Activated CD4-positive, CD25-positive, alpha-beta regulatory T cell treated with anti-CD3 and anti-CD28 coated beads, Interleukin-2, amount 50 U/mL, for 24 hours (primary cell): ENCODE data around the gene USP17L13.
"Not testable (repeated sequence)": the region's sequence is repeated elsewhere in the genome, so short reads cannot be mapped to it uniquely, and the experiment has no call there.

Source experiments
- ATAC-seq, 2 donors: fragments of 150-1000 bp; cut with Tn5 transposase; one replicate each; pipeline ENCODE4 v1.10.0; 2021; ENCODE audit warnings: mild to moderate bottlenecking in 1 of 2, moderate library complexity in 1 of 2

The USP17L13 gene

GRCh38 chr4:9224596-9224995 is at the start of gene USP17L13:
USP17L13 (plus strand) TSS chr4:9224896; CDS start chr4:9224896, 0 bp downstream.
- not testable (repeated sequence) for ATAC-seq

GRCh38 chr4:9210357-9210756 is 14.3 kb upstream of the USP17L13 start, which contains the start of gene USP17L10:
USP17L10 (plus strand) TSS chr4:9210657; CDS start chr4:9210657, 0 bp downstream.
- not testable (repeated sequence) for ATAC-seq

DNA sequence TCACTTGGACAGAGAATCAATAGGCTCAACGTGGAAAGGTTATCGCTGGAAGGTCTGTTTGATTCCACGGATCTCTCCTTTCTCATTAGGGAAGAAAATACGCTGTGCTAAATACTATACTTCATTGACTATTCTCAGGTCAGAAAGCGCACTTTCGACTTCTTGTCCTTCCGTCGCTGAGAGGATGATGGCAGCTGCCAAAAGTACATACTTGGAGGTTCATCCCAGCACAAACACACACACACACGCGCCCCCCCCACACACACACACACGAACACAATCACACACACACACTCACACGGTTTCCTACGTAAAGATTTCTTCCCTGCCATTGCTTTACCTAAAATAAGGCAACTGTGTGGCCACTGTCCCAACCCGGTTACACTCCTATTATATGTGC is 10.0 kb upstream of the USP17L13 start:
- not testable (repeated sequence) for ATAC-seq

GRCh38 chr4:9215105-9215504 is 9.6 kb upstream of the USP17L13 start, which contains the start of gene USP17L11:
USP17L11 (plus strand) TSS chr4:9215405; CDS start chr4:9215405, 0 bp downstream.
- not testable (repeated sequence) for ATAC-seq

GRCh38 chr4:9219852-9220251 is 4.8 kb upstream of the USP17L13 start, which contains the start of gene USP17L12:
USP17L12 (plus strand) TSS chr4:9220152; CDS start chr4:9220152, 0 bp downstream.
- ATAC-seq: not testable (repeated sequence)

GRCh38 chr4:9230249-9230648 is 5.6 kb downstream of the USP17L13 start:
- not testable (repeated sequence) for ATAC-seq

DNA sequence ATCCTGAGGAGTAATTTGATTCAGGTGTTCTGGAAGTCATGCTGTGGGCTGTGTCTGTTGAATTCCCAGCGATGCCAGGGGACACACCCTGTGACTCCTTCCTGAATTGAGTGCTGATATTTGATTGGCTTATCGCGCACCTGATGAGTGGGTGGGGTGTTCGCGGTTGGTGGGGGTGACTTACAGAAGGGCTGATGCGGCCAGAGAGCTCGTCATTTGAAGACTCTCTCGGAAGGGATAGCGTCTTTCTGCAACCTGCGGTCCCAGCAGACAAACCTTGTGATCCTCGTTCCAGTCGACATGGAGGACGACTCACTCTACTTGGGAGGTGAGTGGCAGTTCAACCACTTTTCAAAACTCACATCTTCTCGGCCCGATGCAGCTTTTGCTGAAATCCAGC is 9.4 kb downstream of the USP17L13 start, which contains the start of gene USP17L15:
Gene USP17L15, plus strand, starts transcription at position 301 of the 400 bp plus-strand sequence. Its CDS starts 0 bp downstream, at position 301.
- ATAC-seq: not testable (repeated sequence)

GRCh38 chr4:9238461-9238860 is 13.8 kb downstream of the USP17L13 start:
- not testable (repeated sequence) for ATAC-seq

GRCh38 chr4:9243579-9243978 is 18.9 kb downstream of the USP17L13 start, which contains the start of gene USP17L17:
USP17L17 (plus strand) TSS chr4:9243879; CDS start chr4:9243879, 0 bp downstream.
- not testable (repeated sequence) for ATAC-seq

DNA sequence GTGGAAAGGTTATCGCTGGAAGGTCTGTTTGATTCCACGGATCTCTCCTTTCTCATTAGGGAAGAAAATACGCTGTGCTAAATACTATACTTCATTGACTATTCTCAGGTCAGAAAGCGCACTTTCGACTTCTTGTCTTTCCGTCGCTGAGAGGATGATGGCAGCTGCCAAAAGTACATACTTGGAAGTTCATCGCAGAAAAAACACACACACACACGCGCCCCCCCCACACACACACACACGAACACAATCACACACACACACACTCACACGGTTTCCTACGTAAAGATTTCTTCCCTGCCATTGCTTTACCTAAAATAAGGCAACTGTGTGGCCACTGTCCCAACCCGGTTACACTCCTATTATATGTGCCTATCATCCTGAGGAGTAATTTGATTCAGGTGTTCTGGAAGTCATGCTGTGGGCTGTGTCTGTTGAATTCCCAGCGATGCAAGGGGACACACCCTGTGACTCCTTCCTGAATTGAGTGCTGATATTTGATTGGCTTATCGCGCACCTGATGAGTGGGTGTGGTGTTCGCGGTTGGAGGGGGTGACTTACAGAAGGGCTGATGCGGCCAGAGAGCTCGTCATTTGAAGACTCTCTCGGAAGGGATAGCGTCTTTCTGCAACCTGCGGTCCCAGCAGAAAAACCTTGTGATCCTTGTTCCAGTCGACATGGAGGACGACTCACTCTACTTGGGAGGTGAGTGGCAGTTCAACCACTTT is 23.4 kb downstream of the USP17L13 start, which contains the start of gene USP17L18:
Gene USP17L18, plus strand, starts transcription at position 678 of the 728 bp plus-strand sequence. Its CDS starts 0 bp downstream, at position 678.
- not testable (repeated sequence) for ATAC-seq

GRCh38 chr4:9253078-9253477 is 28.4 kb downstream of the USP17L13 start, which contains the start of gene USP17L19:
USP17L19 (plus strand) TSS chr4:9253378; CDS start chr4:9253378, 0 bp downstream.
- not testable (repeated sequence) for ATAC-seq

DNA sequence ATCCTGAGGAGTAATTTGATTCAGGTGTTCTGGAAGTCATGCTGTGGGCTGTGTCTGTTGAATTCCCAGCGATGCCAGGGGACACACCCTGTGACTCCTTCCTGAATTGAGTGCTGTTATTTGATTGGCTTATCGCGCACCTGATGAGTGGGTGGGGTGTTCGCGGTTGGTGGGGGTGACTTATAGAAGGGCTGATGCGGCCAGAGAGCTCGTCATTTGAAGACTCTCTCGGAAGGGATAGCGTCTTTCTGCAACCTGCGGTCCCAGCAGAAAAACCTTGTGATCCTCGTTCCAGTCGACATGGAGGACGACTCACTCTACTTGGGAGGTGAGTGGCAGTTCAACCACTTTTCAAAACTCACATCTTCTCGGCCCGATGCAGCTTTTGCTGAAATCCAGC is 33.1 kb downstream of the USP17L13 start, which contains the start of gene USP17L20:
Gene USP17L20, plus strand, starts transcription at position 301 of the 400 bp plus-strand sequence. Its CDS starts 0 bp downstream, at position 301.
- not testable (repeated sequence) for ATAC-seq

- ATAC-seq: not testable (repeated sequence)
These were observed 37.9 kb downstream of the USP17L13 start, which contains the start of gene USP17L21 for GRCh38 chr4:9262572-9262971. USP17L21 (plus strand) TSS chr4:9262872; CDS start chr4:9262872, 0 bp downstream.

DNA sequence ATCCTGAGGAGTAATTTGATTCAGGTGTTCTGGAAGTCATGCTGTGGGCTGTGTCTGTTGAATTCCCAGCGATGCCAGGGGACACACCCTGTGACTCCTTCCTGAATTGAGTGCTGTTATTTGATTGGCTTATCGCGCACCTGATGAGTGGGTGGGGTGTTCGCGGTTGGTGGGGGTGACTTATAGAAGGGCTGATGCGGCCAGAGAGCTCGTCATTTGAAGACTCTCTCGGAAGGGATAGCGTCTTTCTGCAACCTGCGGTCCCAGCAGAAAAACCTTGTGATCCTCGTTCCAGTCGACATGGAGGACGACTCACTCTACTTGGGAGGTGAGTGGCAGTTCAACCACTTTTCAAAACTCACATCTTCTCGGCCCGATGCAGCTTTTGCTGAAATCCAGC is 42.6 kb downstream of the USP17L13 start, which contains the start of gene USP17L22:
Gene USP17L22, plus strand, starts transcription at position 301 of the 400 bp plus-strand sequence. Its CDS starts 0 bp downstream, at position 301.
- ATAC-seq: not testable (repeated sequence)

DNA sequence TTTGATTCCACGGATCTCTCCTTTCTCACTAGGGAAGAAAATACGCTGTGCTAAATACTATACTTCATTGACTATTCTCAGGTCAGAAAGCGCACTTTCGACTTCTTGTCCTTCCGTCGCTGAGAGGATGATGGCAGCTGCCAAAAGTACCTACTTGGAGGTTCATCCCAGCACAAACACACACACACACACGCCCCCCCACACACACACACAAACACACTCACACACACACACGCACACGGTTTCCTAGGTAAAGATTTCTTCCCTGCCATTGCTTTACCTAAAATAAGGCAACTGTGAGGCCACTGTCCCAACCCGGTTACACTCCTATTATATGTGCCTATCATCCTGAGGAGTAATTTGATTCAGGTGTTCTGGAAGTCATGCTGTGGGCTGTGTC is 47.0 kb downstream of the USP17L13 start:
- not testable (repeated sequence) for ATAC-seq
